Erythroblast (primary cell): ENCODE measurements around the gene MTHFR.

ENCODE experiments used
- GATA1 ChIP-seq: IDR thresholded peaks from 2 replicates; pipeline ENCODE4 v1.6.1; 2011; ENCODE audit warnings: low read depth, mild to moderate bottlenecking, control low read depth, low read length, moderate library complexity
- POLR2A ChIP-seq: IDR thresholded peaks from 2 replicates; pipeline ENCODE4 v1.6.1; 2011; ENCODE audit warnings: mild to moderate bottlenecking, low read length

DNA sequence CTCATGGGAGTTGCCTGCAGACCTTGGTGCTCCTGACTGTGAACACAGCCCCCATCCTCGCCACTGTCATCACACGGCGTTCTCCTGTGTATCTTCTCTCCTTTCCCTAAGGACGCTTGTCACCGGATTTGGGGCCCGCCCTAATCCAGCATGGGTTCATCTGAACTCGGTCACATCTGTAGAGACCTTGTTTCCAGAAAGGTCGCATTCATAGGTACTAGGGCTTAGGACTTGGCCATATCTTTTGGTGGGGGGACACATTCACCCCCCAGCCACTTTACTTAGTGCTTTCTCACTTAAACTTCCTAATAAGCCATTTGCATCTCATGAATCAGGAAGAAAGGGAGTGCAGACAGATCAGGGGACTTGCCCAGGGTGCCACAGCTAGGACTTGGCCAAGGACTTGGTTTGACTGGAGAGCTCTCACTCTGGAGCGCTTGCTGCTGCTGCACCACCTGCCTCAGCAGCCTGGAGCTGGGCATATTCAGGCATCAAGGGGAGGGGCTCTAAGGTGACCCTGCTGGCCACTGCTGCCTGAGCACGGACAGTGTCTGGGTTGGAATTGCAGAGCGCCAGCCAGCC lies 32.1 kb upstream of the MTHFR start:
- no peak for TF ChIP-seq POLR2A
- no peak for TF ChIP-seq GATA1
